ENCODE measurements around the gene TRIM41.

GRCh38 chr5:181230551-181230950 lies 7.5 kb downstream of the TRIM41 start:
- TF ChIP-seq CTCF (IDR thresholded peaks at IDR 0.05): no peak
- no peak for TF ChIP-seq ZFX (IDR thresholded peaks at IDR 0.05; ENCODE audit: borderline replicate concordance)
